ENCODE data around the gene ATP2B1.

GRCh38 chr12:89655841-89656240, 52.8 kb downstream of the ATP2B1 start:
- TF ChIP-seq CTCF (IDR thresholded peaks at IDR 0.05) (no peak), POLR2A (IDR thresholded peaks at IDR 0.05) (no peak)
